Smooth muscle cell (in vitro differentiated cells): ENCODE data around the gene RAPGEF1. TPM values are rescaled to one million over a fixed set of nuclear protein-coding genes. Genes with fewer than 3 reads are reported as not detected.

Experiments
- DNase-seq: peaks from one replicate; lab custom pipeline; 2025; ENCODE audit not compliant: unreplicated experiment; lab: John Stamatoyannopoulos, UW
- H2AFZ ChIP-seq: fragments of 200-600 bp; sonication (generic); 2 replicates; pipeline ENCODE4 v1.6.0; 2016; ENCODE audit warnings: antibody characterized with exemption, low read depth, mild to moderate bottlenecking
- H3F3A ChIP-seq: fragments of 200-600 bp; sonication (generic); 2 replicates; pipeline ENCODE4 v1.6.0; 2017; ENCODE audit warnings: antibody characterized with exemption, low read depth
- H3K27ac ChIP-seq: fragments of 200-600 bp; sonication (generic); 2 replicates; pipeline ENCODE4 v1.5.1; 2016; ENCODE audit warnings: low read depth, mild to moderate bottlenecking
- H3K27me3 ChIP-seq: fragments of 200-600 bp; sonication (generic); 2 replicates; pipeline ENCODE4 v1.6.1; 2016; ENCODE audit warnings: low read depth, mild to moderate bottlenecking
- H3K36me3 ChIP-seq: fragments of 200-600 bp; sonication (generic); 2 replicates; pipeline ENCODE4 v1.5.1; 2016; ENCODE audit warnings: low read depth
- H3K4me1 ChIP-seq: fragments of 200-600 bp; sonication (generic); 2 replicates; pipeline ENCODE4 v1.5.1; 2016; ENCODE audit warnings: low read depth
- H3K4me2 ChIP-seq: fragments of 200-600 bp; sonication (generic); 2 replicates; pipeline ENCODE4 v1.6.0; 2016; ENCODE audit warnings: mild to moderate bottlenecking
- H3K4me3 ChIP-seq: fragments of 200-600 bp; sonication (generic); 2 replicates; pipeline ENCODE4 v1.5.1; 2016; ENCODE audit warnings: mild to moderate bottlenecking
- H3K79me2 ChIP-seq: fragments of 200-600 bp; sonication (generic); 2 replicates; pipeline ENCODE4 v1.6.0; 2016; ENCODE audit warnings: low read depth, mild to moderate bottlenecking
- H3K9ac ChIP-seq: fragments of 200-600 bp; sonication (generic); 2 replicates; pipeline ENCODE4 v1.6.0; 2016; ENCODE audit warnings: low read depth
- H3K9me3 ChIP-seq: fragments of 200-600 bp; sonication (generic); replicated peaks from 2 replicates; pipeline ENCODE4 v1.5.1; 2016; ENCODE audit warnings: low read depth
- H4K20me1 ChIP-seq: fragments of 200-600 bp; sonication (generic); 2 replicates; pipeline ENCODE4 v1.6.0; 2016; ENCODE audit warnings: low read depth
- WGBS: methylation state at CpG from one replicate; pipeline ENCODE4 v1.1.7; 2016; ENCODE audit warnings: low lambda C conversion rate; 5-methylcytosine and 5-hydroxymethylcytosine counted together
- polyA plus RNA-seq: library from polyadenylated mRNA; unstranded; fragments of >200 nt; fragmentation: Nextera tagmentation; extraction: Ambion mirVana; gene quantifications from 2 replicates; pipeline ENCODE4 v1.2.1, GENCODE V29; 2016
- total RNA-seq: library from RNA; depleted of rRNA; stranded (reverse); fragments of >200 nt; gene quantifications from 2 replicates; pipeline ENCODE4 v1.2.3, GENCODE V29; 2014
- TF ChIP-seq, protein P1 (sequence below): fragments of 200-600 bp; sonication (generic); IDR thresholded peaks from 2 replicates; pipeline ENCODE4 v1.5.1; 2017; ENCODE audit warnings: borderline replicate concordance, mild to moderate bottlenecking, antibody characterized with exemption; ENCODE audit not compliant: insufficient read depth, poor library complexity, severe bottlenecking

Gene RAPGEF1
- total and polyA plus RNA-seq, 2 experiments from 2014 or later: 16.4 to 17.8 TPM

DNA sequence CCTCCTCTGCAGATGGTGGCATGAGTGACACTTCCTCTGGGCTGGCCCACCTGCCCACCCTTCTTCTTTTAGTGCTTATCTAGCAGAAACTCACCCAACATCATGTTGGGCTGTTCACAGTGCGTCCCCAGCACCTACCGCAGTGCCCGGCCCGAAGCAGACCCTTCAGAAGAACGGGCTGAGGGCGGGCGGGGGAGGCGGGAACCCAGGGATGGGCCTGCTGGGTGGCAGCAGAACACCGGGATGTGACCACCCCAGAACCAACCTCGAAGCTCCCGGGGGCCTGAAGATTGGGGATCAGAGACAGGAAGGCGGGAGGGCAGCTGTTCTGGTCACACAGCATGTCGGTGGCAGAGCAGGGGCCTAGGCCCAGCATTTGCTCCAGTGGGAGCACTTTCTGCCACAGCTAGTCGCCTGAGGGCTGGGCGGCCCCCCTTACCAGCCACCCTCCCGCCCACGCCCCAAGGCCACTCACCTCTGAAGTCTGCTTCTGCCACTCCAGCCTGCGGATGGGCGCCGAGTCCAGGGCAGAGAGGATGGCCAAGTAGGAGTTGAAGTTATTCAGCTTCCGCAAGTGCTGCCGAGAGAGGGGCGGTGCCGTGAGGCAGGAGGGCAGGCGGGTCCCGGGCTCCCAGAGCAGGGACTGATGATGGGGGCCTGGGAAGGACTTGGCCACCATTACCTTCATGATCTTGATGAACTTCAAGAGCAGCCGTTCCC lies 155.9 kb downstream of the RAPGEF1 start:
- H3K36me3 ChIP-seq: no peaks in the 10 kb centered on the region
- no peaks in the 10 kb centered on the region for H3K9me3 ChIP-seq
- H3K27ac ChIP-seq: no peak overlapping the region
- no peak overlapping the region for H3K4me3 ChIP-seq
- no peaks in the 10 kb centered on the region for H3K27me3 ChIP-seq
- no peak overlapping the region for H2AFZ ChIP-seq
- H3K79me2 ChIP-seq: no peaks in the 10 kb centered on the region
- 97% methylated on average over 26 of the region's 27 CpGs for WGBS
- no peak overlapping the region for H3K9ac ChIP-seq
- H4K20me1 ChIP-seq: no peaks in the 10 kb centered on the region
- no peaks in the 10 kb centered on the region for H3K4me1 ChIP-seq
- no peak for DNase-seq
- H3K4me2 ChIP-seq: no peak overlapping the region
- no peaks in the 10 kb centered on the region for H3F3A ChIP-seq
- TF ChIP-seq, protein P1, sequence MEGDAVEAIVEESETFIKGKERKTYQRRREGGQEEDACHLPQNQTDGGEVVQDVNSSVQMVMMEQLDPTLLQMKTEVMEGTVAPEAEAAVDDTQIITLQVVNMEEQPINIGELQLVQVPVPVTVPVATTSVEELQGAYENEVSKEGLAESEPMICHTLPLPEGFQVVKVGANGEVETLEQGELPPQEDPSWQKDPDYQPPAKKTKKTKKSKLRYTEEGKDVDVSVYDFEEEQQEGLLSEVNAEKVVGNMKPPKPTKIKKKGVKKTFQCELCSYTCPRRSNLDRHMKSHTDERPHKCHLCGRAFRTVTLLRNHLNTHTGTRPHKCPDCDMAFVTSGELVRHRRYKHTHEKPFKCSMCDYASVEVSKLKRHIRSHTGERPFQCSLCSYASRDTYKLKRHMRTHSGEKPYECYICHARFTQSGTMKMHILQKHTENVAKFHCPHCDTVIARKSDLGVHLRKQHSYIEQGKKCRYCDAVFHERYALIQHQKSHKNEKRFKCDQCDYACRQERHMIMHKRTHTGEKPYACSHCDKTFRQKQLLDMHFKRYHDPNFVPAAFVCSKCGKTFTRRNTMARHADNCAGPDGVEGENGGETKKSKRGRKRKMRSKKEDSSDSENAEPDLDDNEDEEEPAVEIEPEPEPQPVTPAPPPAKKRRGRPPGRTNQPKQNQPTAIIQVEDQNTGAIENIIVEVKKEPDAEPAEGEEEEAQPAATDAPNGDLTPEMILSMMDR: no peak

DNA sequence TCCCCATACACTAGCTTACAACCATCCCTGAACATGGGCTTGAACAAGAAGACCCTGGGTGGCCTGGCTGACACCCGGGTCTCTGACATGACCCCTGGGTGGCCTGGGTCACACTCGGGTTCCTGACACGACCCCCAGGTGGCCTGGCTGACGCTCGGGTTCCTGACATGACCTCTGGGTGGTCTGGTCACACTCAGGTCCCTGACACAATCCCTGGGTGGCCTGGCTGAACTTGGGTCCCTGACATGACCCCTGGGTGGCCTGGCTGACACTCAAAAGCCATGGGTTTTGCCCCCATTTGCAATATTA lies 156.6 kb downstream of the RAPGEF1 start:
- H3K4me2 ChIP-seq: no peak overlapping the region
- DNase-seq: no peak
- no peaks in the 10 kb centered on the region for H3K79me2 ChIP-seq
- no peak overlapping the region for H3K9ac ChIP-seq
- TF ChIP-seq, protein P1: no peak
- H3F3A ChIP-seq: no peaks in the 10 kb centered on the region
- H3K27me3 ChIP-seq: no peaks in the 10 kb centered on the region
- H3K36me3 ChIP-seq: no peaks in the 10 kb centered on the region
- no peak overlapping the region for H3K4me3 ChIP-seq
- H2AFZ ChIP-seq: no peak overlapping the region
- no peaks in the 10 kb centered on the region for H3K9me3 ChIP-seq
- 91% methylated on average over 5 of the region's 5 CpGs for WGBS
- H3K4me1 ChIP-seq: no peaks in the 10 kb centered on the region
- H3K27ac ChIP-seq: no peak overlapping the region
- no peaks in the 10 kb centered on the region for H4K20me1 ChIP-seq

DNA sequence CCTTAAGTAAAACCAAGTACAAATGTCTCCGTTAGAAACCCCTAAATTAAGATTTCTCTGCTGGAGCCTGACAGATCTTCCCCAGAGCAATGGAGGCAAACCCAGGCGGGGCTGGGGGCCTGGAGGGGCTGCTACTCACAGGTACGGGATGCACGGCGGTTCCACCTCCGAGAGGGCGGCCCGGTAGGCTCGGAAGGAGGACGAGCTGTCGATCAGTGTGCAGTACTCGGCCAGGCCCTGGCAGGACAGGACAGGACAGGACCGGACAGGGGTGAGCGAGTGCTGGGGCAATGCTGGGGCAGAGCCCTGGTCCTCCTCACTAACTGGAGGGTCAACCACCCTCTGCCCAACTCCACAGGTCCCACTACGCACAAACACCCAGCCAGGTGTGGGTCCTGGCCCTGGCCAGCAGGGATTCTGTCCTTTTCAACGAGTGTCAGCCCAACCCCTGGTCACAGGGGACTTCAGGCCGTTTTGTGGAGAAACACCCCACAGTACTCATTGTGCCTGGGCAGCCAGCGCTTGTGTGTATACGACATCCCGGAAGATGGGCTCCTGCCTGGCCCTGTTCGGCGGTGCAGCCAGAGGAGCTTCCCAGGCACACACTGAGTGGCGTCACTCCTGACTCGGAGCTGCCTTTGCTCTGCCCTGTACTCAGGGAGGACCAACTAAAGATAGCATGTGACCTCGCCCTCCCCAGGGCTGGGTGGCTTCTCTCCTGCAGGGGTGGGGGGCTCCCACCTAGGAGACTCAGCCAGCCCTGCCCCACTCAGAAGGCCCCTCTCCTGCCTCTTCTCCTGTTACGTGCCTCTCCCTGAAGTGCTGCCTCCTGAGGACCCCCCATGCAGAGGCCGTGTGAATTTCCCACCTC lies 157.2 kb downstream of the RAPGEF1 start:
- Histone ChIP-seq H3K4me2 (no peak overlapping the region), H3K4me1 (no peaks in the 10 kb centered on the region), H3K27me3 (no peaks in the 10 kb centered on the region), H3K27ac (no peak overlapping the region), H3F3A (no peaks in the 10 kb centered on the region), H3K9me3 (no peaks in the 10 kb centered on the region), H3K4me3 (no peak overlapping the region), H2AFZ (no peak overlapping the region), H4K20me1 (no peaks in the 10 kb centered on the region), H3K79me2 (no peaks in the 10 kb centered on the region), H3K36me3 (no peaks in the 10 kb centered on the region), H3K9ac (no peak overlapping the region)
- no peak for DNase-seq
- WGBS: 96% methylated on average over 27 of the region's 27 CpGs
- TF ChIP-seq, protein P1: no peak
